GM18505 (cell line): Measurements from ENCODE around the gene FNIP1.
A peak's percentile ranks its signal among the peaks of the same experiment; 100 is the strongest.

Experiments
- ATAC-seq: cut with Tn5 transposase; IDR thresholded peaks from one replicate; pipeline ENCODE4 v1.9.1; 2021; ENCODE audit not compliant: unreplicated experiment
- POLR2A ChIP-seq: IDR thresholded peaks from 4 replicates; pipeline ENCODE4 v1.6.1; 2011; ENCODE audit warnings: borderline replicate concordance; ENCODE audit not compliant: insufficient read depth, insufficient read length; ENCODE audit errors: extremely low read depth

The FNIP1 gene

GRCh38 chr5:131641494-131641893, 155.3 kb downstream of the FNIP1 start:
- ATAC-seq = no peak
- TF ChIP-seq POLR2A = no peak

GRCh38 chr5:131640043-131640856, 156.6 kb downstream of the FNIP1 start:
- no peak for TF ChIP-seq POLR2A
- peak; percentile 62 for ATAC-seq

- TF ChIP-seq POLR2A = no peak
- ATAC-seq = no peak
Measured at GRCh38 chr5:131639148-131639547, 157.7 kb downstream of the FNIP1 start.

GRCh38 chr5:131637694-131638093, 159.1 kb downstream of the FNIP1 start:
- no peak for ATAC-seq
- no peak for TF ChIP-seq POLR2A

GRCh38 chr5:131635684-131636572, 160.9 kb downstream of the FNIP1 start:
- no peak for ATAC-seq
- TF ChIP-seq POLR2A = peak; percentile 66

- ATAC-seq = peak; percentile 84
- TF ChIP-seq POLR2A = peak; percentile 83
Measured at GRCh38 chr5:131634996-131635683, 161.7 kb downstream of the FNIP1 start, which contains the start of gene RAPGEF6. Gene RAPGEF6 (minus strand): TSS chr5:131635229. CDS start chr5:131635030, 199 bp downstream.

- no peak for TF ChIP-seq POLR2A
- ATAC-seq = peak; percentile 30
Measured at GRCh38 chr5:131634666-131634995, 162.2 kb downstream of the FNIP1 start.

- no peak for TF ChIP-seq POLR2A
- ATAC-seq = no peak
Measured at GRCh38 chr5:131634238-131634637, 162.6 kb downstream of the FNIP1 start.

- TF ChIP-seq POLR2A = no peak
- ATAC-seq = no peak
Measured at GRCh38 chr5:131633830-131634229, 163.0 kb downstream of the FNIP1 start.

- TF ChIP-seq POLR2A = no peak
- no peak for ATAC-seq
Measured at GRCh38 chr5:131630963-131631350, 165.9 kb downstream of the FNIP1 start.

GRCh38 chr5:131630208-131630962, 166.4 kb downstream of the FNIP1 start:
- ATAC-seq = no peak
- TF ChIP-seq POLR2A = no peak

- ATAC-seq = no peak
- no peak for TF ChIP-seq POLR2A
Measured at GRCh38 chr5:131628990-131629389, 167.8 kb downstream of the FNIP1 start.
